Activated CD4-positive, CD25-positive, alpha-beta regulatory T cell treated with anti-CD3 and anti-CD28 coated beads, Interleukin-2, amount 50 U/mL, for 72 hours (primary cell): Measurements from ENCODE around the gene PGPEP1.
"Not testable (repeated sequence)": the region's sequence is repeated elsewhere in the genome, so short reads cannot be mapped to it uniquely, and the experiment has no call there.

Source experiments
- DNase-seq: peaks from one replicate; pipeline ENCODE4 v3.0.0; 2021

PGPEP1 gene

DNA sequence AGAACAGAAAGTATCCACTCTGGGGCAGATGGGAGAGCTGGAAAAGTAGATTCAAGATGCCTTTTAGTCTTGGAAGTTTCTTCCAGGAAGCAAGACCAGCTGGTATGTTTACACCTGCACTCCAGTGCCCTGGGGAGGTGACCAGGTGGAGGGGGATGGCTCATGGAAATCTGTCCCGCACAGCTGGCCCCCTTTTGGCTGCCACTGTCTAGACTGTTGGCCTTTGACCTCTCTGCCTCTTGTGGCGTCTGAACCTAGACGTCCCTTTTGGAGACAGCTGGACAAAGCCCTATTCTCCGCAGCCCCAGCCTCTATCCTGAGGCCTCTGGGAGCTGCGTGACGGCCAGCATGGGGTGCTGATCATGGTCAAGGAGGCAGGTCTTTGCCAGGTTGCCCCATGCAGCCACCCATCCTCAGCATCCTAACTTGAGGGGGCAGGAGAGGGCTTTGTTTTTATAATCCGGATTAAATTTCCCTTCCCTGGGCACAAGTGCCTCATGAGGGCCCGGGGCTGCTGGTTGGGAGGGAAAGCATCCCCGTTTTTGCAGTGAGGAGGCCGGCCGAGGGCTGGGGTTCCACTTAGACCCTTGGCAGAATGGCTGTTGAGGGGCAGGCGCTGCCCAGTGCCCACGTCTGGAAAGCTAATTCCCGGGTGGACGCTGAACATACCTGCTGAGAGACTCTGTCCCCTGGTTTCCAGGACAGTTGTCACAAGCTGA is 28.3 kb downstream of the PGPEP1 start:
- DNase-seq, result no peak

DNA sequence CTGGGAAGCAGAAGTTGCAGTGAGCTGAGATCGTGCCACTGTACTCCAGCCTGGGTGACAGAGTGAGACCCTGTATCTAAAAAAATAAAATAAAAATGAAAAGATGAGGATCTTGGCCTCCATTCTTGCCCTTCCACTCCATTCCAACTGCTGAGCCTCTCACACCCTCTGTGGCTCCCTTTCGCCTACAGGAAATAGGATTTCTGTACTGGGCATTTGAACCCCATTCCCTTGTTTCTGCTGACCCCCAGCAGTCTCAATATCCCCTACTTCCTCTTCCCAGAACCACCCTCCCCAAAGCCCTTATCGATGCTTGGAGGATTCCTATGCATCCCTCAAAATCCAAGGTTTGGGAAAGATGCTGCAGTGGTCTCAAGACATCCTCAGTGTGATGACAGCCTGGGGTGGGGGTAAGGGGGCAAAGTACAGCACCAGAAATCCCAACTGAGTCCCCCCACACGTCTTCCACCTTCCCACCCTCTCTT is 33.1 kb downstream of the PGPEP1 start:
- DNase-seq, result no peak

DNA sequence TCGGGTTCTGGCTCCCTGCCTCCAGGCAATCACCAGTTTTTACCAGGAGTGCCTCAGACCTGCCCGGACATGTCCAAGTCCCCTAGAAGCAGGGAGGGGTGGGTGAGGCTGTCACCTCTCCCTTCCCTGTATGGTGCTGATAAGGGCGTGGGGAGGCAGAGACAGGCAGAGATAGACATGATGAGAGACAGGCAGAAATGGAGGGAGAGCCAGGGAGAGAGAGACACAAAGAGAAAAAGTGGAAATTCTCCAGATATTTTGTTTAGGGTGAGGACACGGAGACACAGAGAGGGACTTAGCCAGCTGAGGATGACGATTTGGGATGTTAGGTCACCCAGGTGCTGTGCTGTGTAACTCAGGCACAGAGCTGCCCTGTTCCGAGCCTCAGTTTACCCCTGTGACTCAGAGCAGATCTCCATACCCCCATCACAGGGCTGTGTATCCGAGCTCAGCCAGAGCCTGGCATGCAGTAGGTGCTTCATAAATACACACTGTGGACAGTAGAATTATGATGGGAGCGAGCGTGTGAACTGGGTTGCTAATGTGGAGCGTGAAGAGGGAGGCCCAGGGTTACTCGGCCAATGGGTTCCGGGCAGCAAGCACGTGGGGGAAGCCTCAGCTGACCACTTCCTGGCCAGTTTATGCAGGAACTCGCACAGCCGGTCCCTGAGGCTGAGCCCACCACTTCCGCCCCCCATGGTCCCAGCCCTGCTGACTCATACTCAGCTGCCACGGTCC is 33.7 kb downstream of the PGPEP1 start:
- DNase-seq, result peak; percentile 73

GRCh38 chr19:18377026-18377425 is 36.6 kb downstream of the PGPEP1 start:
- no peak for DNase-seq

DNA sequence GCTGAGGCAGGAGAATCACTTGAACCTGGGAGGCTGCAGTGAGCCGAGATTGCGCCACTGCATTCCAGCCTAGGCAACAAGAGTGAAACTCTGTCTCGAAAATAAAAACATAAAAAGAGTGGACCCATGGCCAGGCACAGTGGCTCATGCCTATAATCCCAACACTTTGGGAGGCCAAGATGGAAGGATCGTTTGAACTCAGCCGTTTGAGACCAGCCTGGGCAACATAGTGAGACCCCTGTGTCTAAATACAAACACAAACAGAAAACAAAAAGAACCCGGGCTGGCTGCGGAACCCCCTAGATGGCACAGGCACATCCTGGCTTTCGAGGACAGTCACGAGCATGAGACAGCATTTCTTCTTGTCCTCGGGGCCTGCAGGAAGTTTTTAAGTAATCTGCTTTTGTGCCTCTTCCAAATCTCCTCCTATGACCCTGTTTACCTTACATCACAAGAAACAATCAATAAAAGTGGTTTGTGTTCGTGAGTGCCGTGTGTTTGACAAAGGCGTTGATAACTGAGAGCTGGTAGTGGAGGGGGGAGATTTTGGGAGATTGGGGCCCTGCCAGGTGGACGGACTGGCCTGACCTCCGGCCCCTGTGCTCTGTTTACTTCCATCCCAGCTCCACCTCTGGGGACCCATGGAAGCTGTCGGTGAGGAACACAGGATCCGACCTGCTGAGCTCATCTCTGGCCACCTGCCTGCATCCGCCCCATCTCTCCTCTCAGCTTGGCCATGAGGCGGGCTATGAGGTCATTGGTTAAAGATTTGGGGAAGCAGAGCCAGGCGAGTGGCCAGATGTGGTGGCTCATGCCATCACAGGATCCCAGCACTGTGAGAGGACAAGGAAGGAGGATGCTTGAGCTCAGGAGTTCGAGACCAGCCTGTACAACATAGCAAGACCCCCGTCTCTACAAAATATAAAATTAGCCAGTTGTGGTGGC is 39.7 kb downstream of the PGPEP1 start:
- DNase-seq, result no peak

- no peak for DNase-seq
Measured at GRCh38 chr19:18380843-18381242, 40.4 kb downstream of the PGPEP1 start.

DNA sequence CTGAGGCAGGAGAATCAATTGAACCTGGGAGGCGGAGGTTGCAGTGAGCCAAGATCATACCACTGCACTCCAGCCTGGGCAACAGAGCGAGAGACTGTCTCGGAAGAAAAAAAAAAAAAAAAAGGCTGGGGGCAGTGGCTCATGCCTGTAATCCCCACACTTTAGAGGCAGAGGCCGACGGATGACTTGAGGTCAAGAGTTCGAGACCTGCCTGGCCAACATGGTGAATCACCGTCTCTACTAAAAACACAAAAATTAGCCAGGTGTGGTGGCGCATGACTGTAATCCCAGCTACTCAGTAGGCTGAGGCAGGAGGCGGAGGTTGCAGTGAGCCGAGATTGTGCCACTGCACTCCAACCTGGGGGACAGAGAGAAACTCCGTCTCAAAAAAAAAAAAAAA is 43.2 kb downstream of the PGPEP1 start:
- not testable (repeated sequence) for DNase-seq

GRCh38 chr19:18384775-18385174 is 44.4 kb downstream of the PGPEP1 start:
- no peak for DNase-seq

DNA sequence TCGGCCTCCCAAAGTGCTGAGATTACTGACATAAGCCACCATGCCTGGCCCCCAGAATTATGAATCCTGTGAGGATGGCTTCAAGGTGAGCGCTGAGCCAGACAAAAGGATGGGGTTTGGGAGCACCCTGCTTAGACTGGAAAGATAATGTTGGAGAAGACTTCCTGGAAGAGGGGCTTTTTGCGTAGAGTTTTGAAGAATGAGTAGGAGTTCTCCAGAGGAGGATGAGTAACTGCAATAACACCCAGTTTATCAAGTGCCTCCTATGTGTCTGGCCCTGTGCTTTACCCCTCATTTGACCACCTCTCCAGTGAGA is 44.9 kb downstream of the PGPEP1 start:
- DNase-seq, result no peak

- DNase-seq, result peak; percentile 45
Measured at GRCh38 chr19:18385675-18386542, 45.5 kb downstream of the PGPEP1 start, which contains the start of gene GDF15. TSS of gene GDF15 (plus strand) at chr19:18386158. CDS start at chr19:18386190, 32 bp downstream.

GRCh38 chr19:18386543-18387271 is 46.3 kb downstream of the PGPEP1 start:
- no peak for DNase-seq

DNA sequence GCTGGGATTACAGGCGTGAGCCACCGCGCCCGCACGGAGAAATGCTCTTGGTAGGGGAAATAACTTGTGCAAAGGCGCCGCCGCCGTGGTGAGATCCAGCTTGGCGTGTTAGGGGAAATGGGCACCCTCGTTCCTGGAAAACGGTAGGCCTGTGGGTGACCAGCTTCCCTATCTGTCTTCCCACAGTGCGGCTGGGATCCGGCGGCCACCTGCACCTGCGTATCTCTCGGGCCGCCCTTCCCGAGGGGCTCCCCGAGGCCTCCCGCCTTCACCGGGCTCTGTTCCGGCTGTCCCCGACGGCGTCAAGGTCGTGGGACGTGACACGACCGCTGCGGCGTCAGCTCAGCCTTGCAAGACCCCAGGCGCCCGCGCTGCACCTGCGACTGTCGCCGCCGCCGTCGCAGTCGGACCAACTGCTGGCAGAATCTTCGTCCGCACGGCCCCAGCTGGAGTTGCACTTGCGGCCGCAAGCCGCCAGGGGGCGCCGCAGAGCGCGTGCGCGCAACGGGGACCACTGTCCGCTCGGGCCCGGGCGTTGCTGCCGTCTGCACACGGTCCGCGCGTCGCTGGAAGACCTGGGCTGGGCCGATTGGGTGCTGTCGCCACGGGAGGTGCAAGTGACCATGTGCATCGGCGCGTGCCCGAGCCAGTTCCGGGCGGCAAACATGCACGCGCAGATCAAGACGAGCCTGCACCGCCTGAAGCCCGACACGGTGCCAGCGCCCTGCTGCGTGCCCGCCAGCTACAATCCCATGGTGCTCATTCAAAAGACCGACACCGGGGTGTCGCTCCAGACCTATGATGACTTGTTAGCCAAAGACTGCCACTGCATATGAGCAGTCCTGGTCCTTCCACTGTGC is 47.9 kb downstream of the PGPEP1 start:
- DNase-seq, result peak; percentile 86

GRCh38 chr19:18388960-18389725 is 48.7 kb downstream of the PGPEP1 start:
- no peak for DNase-seq

GRCh38 chr19:18389726-18390064 is 49.3 kb downstream of the PGPEP1 start:
- DNase-seq, result no peak

- no peak for DNase-seq
Measured at GRCh38 chr19:18390065-18390907, 49.9 kb downstream of the PGPEP1 start.

DNA sequence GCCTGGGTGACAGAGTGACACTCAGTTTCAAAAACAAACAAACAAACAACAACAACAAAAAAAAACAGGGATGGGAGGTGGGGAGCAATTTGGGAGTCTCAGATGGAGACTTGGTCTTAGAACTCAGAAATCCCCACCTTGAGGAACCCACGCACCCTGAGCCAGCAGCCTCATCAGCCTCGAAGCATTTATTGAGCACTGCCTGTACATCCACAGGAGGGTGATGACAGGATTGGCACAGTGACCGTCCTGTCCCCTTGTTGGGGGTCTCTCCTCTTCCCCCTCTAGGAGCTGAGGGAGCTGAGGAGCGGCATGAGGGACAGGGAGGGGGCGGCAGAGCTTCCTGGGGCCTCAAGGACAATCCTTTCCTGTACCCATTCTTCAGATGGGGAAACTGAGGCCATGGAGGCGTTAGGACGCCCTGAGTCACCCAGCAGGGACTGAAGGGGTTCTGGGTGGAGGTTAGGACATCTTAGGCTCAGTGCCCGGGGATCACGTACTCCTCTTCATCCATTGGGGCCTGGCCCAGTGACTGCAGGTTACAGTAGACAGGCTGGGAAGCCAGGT is 51.2 kb downstream of the PGPEP1 start:
- no peak for DNase-seq

DNA sequence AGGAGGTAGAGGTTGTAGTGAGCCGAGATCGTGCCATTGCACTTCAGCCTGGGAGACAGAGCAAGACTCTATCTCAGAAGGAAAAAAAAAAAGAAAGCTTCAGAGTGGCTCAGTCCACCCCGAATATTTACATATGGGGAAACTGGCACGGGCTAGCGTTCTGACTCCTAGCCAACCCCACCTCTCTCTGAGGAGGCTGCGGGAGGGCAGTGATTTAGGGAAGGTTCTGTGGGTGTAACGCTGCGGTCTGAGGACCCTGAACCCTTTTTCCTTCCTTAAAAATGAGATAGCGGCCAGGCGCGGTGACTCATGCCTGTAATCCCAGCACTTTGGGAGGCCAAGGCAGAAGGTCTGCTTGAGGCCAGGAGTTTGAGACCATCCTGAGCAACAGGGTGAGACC is 52.0 kb downstream of the PGPEP1 start:
- DNase-seq, result no peak

- DNase-seq, result no peak
Measured at GRCh38 chr19:18392926-18393325, 52.5 kb downstream of the PGPEP1 start.

- no peak for DNase-seq
Measured at GRCh38 chr19:18393836-18394235, 53.4 kb downstream of the PGPEP1 start.
